GM12891 (cell line): ENCODE results near the gene ILDR2.

Source experiments
- POLR2A ChIP-seq: IDR thresholded peaks from 2 replicates; pipeline ENCODE4 v1.6.1; 2011; ENCODE audit warnings: low read depth, low read length, control low read depth
- POLR2AphosphoS5 ChIP-seq: IDR thresholded peaks from 2 replicates; pipeline ENCODE4 v1.6.1; 2011; ENCODE audit warnings: low read depth, low read length, control low read depth
- SPI1 ChIP-seq: IDR thresholded peaks from 2 replicates; pipeline ENCODE4 v1.6.1; 2011; ENCODE audit warnings: low read depth, low read length, control low read depth
- TAF1 ChIP-seq: IDR thresholded peaks from 2 replicates; pipeline ENCODE4 v1.6.1; 2011; ENCODE audit warnings: low read depth, low read length, control low read depth

GRCh38 chr1:166868639-166869038 lies 106.7 kb downstream of the ILDR2 start:
- TF ChIP-seq POLR2A (no peak), TAF1 (no peak), POLR2AphosphoS5 (no peak), SPI1 (no peak)
